HG02943 (cell line): Measurements from ENCODE around the gene TTPAL.

Experiments used
- ATAC-seq: cut with Tn5 transposase; IDR thresholded peaks from one replicate; pipeline ENCODE4 v1.9.1; 2021; ENCODE audit warnings: mild to moderate bottlenecking, low read depth, moderate library complexity; ENCODE audit not compliant: unreplicated experiment

TTPAL gene

GRCh38 chr20:44495802-44496481 lies 20.3 kb downstream of the TTPAL start:
- no peak for ATAC-seq

GRCh38 chr20:44496976-44497375 lies 21.3 kb downstream of the TTPAL start:
- no peak for ATAC-seq

GRCh38 chr20:44497761-44498160 lies 22.1 kb downstream of the TTPAL start:
- ATAC-seq, result no peak

GRCh38 chr20:44500221-44500620 lies 24.5 kb downstream of the TTPAL start:
- ATAC-seq, result no peak

GRCh38 chr20:44501448-44501847 lies 25.8 kb downstream of the TTPAL start:
- ATAC-seq, result no peak

GRCh38 chr20:44502968-44503367 lies 27.3 kb downstream of the TTPAL start:
- ATAC-seq, result no peak

GRCh38 chr20:44504402-44505307 lies 29.0 kb downstream of the TTPAL start:
- no peak for ATAC-seq

- ATAC-seq, result no peak
These were observed 34.1 kb downstream of the TTPAL start for GRCh38 chr20:44509762-44510161.

GRCh38 chr20:44513871-44514270 lies 38.2 kb downstream of the TTPAL start:
- no peak for ATAC-seq

GRCh38 chr20:44516491-44516890 lies 40.8 kb downstream of the TTPAL start:
- no peak for ATAC-seq

GRCh38 chr20:44517454-44517853 lies 41.8 kb downstream of the TTPAL start:
- ATAC-seq, result no peak

GRCh38 chr20:44518248-44518647 lies 42.6 kb downstream of the TTPAL start:
- ATAC-seq, result no peak

- no peak for ATAC-seq
These were observed 45.2 kb downstream of the TTPAL start for GRCh38 chr20:44520881-44521280.

- peak; percentile 97 for ATAC-seq
These were observed 46.1 kb downstream of the TTPAL start, which contains the start of gene SERINC3 for GRCh38 chr20:44521484-44522481. Gene SERINC3 (minus strand): TSS chr20:44522070. CDS start chr20:44521951, 119 bp downstream.

- no peak for ATAC-seq
These were observed 47.2 kb downstream of the TTPAL start for GRCh38 chr20:44522841-44523240.

- ATAC-seq, result no peak
These were observed 48.1 kb downstream of the TTPAL start for GRCh38 chr20:44523746-44524145.

GRCh38 chr20:44526129-44526528 lies 50.5 kb downstream of the TTPAL start:
- ATAC-seq, result no peak

GRCh38 chr20:44527716-44528199 lies 52.1 kb downstream of the TTPAL start:
- ATAC-seq, result no peak

GRCh38 chr20:44528309-44528708 lies 52.6 kb downstream of the TTPAL start:
- ATAC-seq, result no peak

- ATAC-seq, result no peak
These were observed 56.7 kb downstream of the TTPAL start for GRCh38 chr20:44532259-44532980.
